Measurements from ENCODE around the gene CMSS1.

Gene CMSS1

DNA sequence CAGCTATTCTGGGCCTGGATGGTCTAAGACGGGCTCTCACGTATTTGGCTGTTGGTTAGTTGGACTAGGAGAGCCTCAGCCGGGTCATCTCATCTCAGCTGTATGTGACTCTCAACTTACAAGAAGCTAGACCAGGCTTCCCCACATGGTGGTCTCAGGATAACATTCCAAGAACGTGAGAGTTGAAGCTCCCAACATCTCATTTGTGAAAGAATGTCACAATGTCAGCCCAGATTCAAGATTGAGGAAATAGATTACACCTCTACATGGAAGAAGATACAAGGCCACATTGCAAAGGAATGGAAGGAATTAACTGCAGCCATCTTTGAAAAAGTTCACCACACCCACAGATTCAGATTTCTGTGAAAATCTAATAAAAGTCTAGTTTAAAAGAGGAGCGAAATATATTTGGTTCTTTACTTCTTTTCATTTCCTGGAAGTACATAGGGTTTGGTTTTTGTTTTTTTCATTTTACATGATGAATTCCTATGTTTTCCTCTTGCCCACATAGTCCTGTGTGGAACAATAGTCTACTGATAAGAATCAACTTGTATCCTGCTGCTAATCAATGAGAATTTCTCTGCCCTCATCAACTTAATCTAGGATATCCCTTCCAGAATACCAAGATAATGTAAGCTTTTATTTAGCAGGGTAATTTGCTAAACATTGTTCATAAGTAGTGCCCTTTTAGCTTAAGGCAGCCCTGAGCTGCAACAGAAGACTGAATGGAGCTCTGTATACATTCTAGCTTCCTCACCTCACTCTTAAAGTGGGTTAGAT is 116.5 kb downstream of the CMSS1 start:
- no peak for DNase-seq (ENCODE audit: low read depth, low spot score)

DNA sequence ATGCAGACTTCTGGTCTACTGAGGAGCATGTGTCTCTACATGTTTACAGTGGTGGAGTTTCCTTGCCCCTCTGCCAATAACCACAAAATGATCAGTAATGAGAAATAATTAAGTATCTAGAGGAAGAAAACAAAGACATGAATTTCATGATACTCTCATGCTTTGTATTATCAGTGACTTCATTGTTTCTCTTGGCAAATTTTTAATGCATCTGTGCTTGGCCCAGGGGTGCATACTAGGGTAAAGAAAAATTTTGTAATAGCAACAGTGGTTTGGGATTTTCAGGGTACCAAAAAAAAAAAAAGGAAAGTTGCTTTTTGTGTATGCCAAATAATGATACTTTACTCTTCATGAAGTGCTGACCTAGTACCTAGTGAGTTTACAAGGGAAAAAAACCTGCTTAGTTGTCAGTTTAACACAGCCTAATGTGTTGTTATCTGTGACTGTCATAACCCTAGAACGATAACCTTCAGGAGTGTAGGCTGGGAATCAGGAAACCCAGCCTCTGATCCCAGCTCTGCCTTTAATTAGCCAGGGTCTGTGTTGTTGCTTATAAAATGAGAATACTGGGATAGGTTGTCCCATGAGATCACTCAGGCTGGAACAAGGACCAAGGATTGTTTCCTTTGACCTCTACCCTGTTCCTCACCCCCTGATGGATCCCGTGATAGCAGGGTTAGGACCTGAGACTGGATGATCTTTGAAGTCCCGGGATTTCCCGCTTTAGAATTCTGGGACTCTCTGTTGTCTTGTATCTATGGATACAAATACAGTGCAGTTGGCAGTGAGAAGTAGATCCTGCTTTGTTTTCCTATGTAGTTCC is 117.5 kb downstream of the CMSS1 start:
- DNase-seq (ENCODE audit: low read depth, low spot score), result no peak

DNA sequence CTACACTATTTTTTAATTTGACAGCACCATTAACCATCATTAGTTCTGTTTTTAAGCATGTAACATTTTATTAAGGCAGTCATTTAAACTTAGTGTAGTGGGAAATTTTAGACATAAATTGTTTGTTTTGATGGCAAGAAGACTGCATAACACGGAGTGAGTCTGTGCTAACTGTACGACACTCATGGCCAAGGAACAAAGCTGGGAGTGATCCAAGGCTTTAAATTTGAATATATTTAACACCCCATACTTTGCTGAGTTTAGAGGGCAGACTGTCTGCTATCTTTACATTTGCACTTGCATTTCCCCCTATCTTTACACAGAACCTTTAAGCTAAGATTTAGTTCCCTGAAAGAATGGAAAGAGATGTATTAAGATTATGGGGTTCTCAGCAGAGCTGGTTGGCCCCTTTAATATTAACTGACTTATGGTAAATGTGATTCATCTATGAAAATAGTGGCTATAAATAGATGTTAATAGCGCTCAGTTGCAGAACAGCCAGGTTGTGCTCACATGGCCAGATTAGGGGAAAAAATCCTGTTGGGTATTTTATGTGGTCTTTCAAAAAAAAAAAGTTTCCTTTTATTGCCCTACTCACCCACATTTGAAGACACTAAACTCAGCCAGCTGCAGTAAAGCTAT is 120.7 kb downstream of the CMSS1 start:
- DNase-seq (ENCODE audit: low read depth, low spot score), result no peak

DNA sequence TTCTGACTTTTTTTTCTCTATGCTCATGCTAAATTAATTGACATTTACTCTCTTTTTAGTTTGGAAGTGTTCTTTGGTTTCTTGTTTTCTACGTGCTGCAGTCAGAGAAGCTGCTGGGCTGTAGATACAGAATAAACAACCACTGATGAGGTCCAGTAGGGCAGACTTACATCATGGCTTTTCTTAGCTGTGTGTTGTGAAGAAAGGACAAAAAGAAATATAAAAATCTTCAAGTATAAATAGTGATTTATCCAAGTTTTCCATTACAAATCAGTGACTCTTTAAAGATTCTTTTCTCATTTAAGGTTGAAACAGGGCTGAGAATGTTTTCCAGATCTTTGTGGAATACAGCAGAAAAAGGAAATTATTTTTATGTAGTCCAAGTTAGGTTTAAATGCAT is 122.2 kb downstream of the CMSS1 start:
- DNase-seq (ENCODE audit: low read depth, low spot score), result no peak

DNA sequence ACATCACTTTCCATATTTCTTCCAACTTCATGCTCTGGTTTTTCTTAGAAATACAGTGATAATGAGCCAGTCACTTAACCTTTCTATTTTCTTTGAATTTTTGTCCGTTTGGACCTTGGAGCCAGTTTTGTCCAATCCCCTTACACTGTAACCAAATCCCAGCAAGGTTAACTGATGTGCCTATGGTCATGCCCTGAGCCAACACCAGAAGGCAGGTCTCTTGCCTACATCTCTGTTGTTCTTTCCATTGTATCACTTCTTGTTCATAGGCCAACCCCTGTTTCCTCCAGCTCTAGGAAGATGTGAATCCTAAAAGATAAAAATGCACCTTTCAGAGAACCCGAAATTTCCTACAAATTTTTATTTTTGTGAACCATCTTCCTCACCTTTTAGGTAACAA is 122.7 kb downstream of the CMSS1 start:
- DNase-seq (ENCODE audit: low read depth, low spot score), result no peak

DNA sequence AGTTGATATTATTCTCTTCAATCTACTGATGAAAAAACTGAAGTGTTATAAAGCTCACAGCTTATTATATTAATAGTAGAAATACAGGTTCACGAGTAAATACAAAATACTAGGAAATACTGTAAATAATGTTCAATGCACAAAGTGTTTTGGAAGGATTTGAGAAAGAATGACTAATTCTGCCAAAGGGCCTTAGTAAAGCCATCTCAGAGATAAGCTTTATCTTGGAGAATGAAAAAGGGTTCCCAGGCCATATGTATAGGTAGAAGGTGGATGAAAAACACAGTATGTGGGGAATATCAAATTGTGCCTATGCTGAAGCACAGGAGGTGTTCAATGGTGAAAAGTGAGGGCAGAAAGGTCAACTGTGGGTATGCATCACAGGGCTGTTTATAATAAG is 123.5 kb downstream of the CMSS1 start:
- no peak for DNase-seq (ENCODE audit: low read depth, low spot score)

DNA sequence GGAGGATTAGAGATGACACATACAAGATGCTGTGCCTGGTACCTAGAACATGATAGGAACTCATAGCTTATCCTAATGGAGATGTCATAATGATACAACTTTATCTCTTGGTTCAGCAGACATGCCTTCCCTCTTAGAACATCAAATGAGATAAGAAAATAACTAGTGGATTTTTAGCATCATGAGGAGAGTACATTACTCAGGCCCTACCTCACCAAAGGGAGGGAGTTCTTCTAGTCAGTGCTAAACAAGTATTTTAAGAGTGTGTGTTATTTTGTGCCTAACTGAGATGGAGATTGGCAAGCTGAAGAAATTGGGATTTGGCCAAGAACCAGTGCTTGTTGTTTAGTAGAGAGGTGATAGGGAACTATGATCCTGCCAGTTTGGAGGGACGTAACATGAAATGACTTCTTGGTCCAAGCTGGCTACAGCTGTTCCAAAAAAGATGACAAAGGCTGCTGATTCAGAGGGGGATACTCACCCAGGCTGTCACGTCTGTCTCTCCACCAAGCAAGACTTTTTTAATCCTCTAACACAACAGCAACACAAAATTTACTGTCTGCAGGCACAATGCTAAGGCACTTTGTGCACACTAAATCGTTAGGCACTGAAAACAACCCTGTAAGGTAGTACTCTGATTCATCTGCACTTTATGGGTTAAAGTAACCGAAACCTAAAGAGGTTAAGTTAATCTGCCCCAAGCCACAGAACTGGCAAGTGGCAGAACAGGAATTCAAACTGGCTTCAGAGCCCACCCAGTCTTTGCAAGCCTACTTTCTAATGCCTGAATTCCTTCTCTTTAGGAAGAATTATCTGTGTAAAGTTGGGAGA is 126.5 kb downstream of the CMSS1 start:
- DNase-seq (ENCODE audit: low read depth, low spot score), result no peak

DNA sequence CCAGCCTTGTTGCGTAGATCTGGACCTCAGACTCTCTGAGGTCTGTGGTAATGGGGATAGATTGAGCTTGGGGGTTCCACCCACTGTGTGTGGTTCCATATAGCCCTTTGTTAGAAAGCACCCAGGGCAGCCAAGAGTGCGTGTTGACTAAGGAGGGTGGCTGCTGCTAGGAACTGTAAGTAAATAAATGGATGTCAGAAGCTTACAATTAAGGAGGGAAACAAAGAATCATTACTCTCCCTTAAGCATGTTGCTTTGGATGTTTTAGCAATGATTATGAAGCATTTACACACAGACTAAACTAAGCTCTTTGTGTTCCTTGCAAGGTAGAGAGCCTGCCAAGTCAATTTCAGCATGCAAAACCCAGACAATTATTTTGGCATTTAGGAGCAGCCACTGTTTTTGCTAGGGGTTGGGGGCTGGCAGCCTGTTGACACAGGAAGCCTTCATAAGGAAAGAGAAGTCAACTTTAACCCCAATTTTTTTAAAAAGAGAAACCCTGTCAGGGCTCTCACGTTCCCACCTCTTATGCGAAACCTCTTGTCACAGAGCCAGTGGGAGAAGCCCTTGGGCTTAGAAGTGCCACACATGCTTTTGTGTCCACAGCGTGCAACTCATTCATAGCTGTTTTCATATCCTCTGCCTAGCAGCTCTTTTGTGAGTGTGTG is 127.8 kb downstream of the CMSS1 start:
- DNase-seq (ENCODE audit: low read depth, low spot score), result no peak

DNA sequence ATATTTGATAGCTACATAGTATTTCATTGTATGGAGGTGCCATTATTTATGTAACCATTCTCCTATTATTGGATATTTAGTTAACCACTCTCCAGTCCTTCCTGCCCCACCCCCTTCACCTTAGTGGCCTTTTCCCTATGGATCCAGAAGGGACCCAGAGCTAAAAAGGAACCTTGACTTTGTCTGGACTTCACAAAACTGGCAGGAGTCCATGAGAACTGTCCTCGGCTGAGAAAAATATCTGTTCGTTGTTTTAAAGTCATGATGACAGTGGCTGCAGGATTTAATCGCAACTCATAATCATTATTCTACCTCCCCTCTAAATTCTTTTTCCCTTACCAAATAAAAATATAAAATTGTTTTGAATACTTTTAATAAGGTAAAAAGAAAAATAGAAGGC is 129.7 kb downstream of the CMSS1 start:
- DNase-seq (ENCODE audit: low read depth, low spot score), result no peak

DNA sequence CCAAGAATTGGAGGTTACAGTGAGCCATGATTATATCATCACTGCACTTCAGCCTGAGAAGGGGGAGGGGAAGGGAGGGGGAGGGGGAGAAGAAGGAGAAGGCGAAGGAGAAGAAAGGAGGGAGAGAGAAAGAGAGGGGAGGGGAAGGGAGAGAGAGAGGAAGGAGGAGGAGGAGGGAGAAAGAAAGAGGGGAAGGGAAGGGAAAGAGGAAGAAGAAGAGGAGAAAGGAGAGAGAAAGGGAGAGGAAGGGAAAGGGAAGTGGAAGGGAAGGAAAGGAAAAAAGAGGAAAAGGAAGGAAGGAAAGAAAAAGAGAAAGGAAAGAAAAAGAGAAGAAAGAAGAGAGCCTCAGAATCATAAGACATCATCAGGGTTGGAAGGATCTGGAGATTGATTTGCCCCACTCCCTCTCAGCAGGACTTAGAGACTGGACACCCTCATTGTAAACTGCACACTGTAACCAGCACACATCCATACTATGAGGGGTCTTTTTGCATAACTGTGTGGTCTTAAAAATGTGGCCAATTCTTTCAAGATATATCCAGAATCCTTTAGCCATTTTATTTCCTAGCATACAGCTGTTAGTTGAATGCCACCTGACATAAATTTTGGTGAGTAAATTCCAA is 130.9 kb downstream of the CMSS1 start:
- DNase-seq (ENCODE audit: low read depth, low spot score), result no peak

DNA sequence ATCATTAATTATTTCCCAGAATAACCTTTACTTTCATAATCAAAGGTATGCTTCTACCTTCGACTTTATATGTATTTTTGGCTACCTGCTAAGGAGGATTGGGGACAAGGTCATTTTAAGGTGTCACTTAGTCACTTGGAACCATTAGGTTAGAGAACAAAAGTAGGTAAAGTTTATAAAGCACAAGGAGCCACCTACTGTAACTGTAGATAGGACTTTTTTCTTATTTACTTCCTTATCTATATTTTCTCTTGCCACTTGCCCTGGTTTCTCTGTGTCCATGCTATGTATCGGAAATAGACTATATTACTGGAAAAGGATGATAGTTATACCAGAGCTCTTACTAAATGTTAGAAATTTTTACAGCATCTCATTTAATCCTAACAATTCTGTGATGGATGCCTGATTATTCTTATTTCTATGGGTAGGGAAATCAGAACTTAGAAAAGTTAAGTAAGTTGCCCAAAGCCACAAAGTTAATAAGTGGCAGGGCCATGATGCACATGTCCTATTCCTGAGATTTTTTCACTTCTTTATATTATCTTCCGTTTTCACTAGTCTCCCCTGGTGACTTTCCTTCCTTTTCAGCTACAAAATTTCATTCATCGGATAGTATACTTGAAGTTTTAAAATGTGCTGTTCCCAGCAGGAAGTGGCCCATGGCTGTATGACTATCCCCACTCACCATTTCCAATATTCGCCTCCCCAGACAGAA is 132.5 kb downstream of the CMSS1 start:
- no peak for DNase-seq (ENCODE audit: low read depth, low spot score)

DNA sequence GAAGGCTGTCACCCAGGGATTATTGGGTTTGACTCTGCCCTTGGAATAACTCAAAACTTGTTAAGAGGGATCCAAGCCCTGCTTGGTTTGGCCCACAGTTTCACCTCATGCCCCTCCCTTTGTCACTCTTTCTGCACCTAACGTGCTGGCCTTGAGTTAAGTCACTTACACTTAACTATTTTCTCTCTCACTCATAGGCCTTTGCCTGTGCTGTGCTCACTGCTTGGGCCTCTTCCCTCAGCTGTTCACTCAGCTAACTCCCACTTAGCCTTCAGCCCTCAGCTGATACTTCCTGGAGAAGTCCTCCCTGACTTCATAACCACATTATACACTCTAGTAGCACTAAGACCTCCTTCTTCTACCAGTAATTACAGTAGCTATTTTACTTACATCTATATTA is 133.3 kb downstream of the CMSS1 start:
- no peak for DNase-seq (ENCODE audit: low read depth, low spot score)

DNA sequence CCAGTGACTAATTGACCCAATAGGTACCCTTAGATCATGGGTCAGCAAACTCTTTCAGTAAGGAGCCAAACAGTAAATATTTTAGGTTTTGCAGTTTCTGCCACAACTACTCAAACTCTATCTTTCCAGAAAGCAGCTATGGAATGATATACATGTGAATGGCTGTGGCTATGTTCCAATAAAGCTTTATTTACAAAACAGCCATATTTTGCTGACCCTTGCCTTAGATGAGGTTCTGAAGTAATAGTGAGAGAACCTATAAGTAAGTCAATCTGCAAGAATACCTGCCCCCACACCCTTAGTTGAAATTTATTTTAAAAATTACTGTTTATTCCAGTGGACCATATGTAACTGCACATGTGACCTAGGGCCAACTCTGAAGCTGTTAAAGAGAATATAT is 134.0 kb downstream of the CMSS1 start:
- DNase-seq (ENCODE audit: low read depth, low spot score), result no peak

DNA sequence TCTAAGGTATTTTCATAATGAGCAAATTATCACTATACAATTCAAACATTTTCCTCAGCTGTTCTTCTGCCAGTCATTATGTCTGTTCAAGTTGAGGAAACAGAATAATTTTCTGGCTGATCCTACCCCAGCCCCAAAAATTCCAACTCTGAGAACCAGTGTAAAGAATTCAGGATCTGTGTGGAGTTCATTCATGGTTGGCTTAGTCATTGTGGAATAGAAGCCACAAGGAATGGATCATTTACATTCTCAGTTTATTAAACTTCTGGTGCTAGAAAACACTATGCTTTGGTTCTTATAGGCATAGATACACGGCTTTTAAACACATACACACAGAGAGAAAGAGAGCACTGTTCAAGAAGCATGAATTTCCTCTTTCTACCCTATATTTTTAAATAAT is 134.6 kb downstream of the CMSS1 start:
- no peak for DNase-seq (ENCODE audit: low read depth, low spot score)

DNA sequence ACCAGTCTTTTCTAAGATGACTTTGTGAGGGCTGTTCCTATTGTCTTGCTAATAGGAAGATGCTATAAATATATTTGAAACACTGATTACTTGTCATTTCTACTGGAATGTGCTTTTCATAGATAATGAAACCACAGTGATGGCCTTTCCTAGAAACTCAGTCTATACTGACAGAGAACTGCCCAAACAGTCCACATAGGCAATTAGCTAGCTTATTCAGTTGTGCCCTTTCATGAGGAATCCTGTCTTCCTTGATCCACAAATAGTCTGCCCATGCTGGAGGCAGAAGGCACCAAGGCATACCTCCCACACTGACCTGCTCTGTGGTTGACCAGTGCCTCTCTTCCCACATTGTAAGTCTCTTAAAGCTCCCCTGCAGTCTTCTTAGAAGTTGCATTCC is 135.9 kb downstream of the CMSS1 start:
- DNase-seq (ENCODE audit: low read depth, low spot score), result no peak

DNA sequence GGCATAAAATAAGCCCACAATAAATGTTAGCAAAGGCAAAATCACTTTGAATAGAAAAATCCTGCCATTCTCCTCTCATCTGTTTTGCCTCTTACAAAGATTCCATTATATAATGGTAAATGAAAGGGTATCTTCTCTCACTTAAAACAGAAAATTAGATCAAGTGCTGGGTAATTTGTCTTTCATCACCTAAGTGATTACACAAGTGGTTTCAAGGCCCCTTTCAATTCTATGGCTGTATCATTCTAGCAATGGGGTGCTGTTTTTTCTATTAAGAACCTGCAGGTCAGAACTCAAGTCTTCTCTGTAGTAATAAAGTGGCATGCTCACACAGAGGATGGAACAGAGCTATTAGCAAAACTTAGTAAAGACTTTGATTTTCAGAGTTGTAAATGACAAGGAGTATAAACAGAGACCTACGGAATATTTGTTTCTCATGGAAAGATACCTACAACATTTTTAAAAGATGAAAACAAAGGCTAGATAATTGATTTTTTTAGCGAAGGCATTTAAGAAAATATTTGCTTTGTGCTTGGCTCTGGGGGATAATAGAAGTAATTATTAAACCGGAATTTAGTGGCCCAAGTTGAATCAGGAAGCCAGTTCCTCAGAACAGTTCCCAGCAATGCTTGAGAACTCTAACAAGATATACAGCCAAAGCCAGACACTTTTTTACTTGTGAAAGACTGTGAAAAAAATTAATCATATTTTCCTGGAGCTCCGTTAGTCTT is 137.4 kb downstream of the CMSS1 start:
- DNase-seq (ENCODE audit: low read depth, low spot score), result no peak

DNA sequence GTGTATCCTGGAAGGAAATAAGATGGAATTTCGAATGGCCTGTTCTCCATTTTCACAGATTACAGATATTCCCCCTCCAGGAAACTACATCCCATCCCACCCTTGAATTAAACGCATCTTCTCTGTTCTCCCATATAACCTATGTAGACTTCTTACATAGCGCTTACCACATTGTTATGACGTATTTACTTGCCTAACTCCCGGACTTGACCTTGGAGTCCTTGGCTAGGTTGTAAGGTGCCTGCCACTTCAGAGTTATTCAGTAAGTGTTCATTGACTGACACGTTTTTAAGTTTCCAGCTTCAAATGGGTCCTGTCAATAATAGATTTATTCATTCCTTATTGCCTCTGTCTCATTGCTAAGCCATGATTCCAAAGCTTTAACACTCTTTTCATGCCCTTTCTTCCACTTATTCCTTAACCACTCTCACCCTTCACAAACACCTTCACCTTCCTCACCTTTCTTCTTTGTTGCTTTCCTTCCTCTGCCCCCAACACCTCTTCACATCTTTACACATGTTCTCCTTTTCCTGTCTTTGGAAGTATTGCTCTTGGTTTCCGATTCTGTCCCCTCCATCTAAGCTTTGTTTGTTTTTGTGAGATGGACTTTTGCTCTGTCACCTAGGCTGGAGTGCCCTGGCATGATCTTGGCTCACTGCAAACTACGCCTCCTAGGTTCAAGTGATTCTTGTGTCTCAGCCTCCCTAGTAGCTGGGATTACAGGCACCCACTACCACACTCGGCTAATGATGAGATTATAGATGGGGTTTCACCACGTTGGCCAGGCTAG is 138.3 kb downstream of the CMSS1 start:
- no peak for DNase-seq (ENCODE audit: low read depth, low spot score)

DNA sequence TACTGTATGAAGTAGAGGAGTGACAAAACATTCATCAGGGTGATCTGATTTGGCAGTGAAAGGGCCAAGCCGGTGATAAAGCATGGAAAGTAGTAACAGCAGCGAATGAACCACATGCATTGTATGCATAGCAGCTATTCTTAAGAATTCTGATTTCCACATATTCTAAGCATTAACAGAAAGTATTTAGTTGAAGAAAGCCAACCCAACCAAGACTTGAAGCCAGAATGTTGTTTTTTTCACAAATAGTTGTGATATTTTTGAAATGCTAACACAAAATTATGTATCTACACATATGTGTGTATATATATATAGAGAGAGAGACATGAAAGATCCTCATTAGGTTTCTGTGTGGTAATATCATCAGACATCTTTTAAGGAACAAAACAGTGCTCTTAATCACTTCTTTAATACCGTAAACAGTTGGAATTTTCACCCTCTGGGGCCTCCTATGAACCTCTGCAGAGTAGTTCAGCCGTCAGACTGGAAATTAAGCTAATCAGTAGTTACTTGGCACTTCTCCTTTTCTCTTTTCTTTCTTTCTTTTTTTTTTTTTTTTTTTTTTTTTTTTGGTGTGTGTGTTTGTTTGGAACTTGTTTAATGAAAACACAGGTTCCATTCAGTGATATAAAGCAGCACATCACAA is 139.6 kb downstream of the CMSS1 start:
- DNase-seq (ENCODE audit: low read depth, low spot score), result no peak

Data from activated CD4-positive, CD25-positive, alpha-beta regulatory T cell treated with anti-CD3 and anti-CD28 coated beads, Interleukin-2, amount 50 U/mL, for 16 hours (primary cell).